HG02943 (cell line): ENCODE measurements around the gene ALK.

Source experiments
- ATAC-seq: cut with Tn5 transposase; IDR thresholded peaks from one replicate; pipeline ENCODE4 v1.9.1; 2021; ENCODE audit warnings: mild to moderate bottlenecking, low read depth, moderate library complexity; ENCODE audit not compliant: unreplicated experiment

ALK gene

DNA sequence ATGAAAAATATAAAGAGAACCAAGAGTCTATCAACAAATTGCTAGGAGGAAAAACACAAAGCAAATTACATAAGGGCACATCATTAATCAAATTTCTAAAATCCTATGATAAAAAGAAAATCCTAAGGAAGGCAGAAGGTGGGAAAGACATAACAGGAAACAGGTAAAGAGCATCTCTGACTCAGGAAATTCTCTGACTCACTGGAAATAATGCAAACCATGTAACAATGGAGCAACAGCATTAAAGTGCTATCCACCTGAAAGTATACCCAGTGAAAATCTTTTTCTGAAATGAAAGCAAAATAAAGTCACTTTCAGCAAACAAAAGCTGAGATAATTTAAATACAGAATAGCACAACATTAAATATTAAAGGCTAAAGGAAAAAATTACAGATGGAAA lies 10.9 kb downstream of the ALK start:
- no peak for ATAC-seq

DNA sequence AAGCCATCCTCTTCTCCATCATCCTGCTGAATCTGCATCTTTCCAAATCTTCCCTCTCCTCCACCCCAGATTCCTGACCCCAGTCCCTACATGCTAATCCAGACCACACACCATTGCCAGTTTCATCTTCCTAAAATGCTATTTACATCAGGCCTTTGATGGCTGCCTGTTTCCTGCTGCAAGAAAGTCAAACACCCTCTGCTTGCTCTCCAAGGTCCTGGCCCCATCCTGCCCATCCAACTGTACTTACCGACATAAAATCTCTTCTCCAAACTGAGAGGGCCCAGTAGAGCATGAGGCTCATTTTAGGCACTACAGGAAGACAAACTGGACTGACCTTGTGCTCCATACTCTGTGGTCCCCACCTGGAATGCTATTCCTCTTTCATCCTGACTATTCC lies 19.0 kb downstream of the ALK start:
- ATAC-seq: no peak

DNA sequence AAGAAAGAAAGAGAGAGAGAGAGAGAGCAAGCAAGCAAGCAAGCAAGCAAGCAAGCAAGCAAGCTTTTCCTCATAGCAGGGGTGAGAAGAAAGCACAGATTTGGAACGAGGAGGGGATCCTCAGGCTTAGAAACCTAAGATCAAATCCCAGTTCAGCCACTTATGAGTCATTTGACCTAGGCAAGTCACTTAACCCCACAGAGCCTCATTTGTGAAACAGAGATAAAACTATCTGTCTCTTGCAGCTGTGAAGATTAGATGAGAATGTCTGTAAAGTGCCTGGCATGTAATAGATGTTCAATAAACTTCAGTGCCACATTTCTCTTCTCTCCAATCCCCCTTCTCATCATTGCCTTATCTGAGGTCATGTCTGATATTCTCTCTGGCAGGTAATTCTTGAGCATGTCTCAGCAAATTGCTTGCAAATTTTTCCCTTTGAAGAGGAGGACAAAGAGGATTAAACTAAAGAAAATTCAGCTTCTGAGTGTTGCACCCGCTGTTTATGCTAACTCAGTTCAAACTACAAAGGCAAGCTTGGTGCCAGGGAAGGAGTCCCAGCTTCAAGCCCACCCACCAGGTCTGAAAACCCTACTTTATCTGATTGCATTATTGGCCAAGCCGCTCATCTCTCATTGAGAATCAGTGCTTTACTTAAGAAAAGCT lies 20.3 kb downstream of the ALK start:
- no peak for ATAC-seq

DNA sequence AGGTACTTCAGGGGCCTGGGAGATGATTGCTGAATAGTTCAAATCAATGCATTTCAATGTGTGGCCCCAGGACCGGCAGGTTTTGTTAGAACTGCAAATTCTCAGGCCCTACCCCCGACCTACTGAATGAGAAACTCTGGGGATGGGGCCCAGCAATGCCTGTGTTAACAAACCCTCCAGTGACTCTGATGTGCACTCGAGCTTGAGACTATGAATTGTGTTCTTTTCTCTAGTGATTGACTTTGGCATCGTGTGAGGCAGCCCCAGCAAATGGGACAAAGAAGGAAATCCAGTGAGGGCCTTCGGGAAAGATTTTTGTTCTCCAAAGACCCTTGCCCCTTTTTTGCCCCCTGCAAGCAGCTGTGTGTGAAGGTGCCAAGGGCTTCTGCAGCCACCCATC lies 22.4 kb downstream of the ALK start:
- no peak for ATAC-seq

DNA sequence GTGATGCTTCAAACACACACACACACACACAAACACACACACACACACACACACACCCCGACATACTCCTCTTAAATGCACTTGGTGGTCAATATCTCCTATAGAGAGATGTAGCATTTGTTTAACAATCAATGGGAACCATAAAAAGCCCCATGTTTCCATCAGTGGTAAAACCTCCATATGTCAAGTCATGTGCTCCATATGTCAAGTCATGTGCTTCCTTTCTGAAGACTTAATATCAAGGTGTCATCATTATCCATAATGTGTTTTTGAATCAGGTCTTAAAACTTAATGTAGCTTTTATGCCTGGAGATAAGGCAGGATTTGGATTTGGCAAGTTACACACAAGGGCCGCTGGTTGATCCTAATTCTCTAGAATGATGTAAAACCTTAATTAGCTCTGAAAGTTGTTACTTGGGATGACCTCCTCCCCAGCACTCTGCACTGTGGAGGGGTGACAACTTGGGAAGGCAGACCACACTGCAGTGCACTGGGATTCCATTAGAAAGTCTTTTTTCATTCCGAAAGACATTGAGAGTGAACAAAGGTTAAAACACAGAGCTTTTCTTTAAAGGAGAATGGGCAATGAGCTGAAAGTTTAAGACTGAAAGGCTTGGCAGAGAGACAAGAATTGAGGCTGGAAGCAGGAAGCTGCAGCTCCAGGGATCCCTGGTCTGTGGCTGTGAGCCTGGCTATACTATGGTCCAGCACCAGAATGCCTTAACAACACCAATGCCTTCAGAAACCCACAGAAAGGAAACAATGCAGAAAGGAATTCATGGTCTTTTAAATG lies 26.4 kb downstream of the ALK start:
- ATAC-seq: no peak

DNA sequence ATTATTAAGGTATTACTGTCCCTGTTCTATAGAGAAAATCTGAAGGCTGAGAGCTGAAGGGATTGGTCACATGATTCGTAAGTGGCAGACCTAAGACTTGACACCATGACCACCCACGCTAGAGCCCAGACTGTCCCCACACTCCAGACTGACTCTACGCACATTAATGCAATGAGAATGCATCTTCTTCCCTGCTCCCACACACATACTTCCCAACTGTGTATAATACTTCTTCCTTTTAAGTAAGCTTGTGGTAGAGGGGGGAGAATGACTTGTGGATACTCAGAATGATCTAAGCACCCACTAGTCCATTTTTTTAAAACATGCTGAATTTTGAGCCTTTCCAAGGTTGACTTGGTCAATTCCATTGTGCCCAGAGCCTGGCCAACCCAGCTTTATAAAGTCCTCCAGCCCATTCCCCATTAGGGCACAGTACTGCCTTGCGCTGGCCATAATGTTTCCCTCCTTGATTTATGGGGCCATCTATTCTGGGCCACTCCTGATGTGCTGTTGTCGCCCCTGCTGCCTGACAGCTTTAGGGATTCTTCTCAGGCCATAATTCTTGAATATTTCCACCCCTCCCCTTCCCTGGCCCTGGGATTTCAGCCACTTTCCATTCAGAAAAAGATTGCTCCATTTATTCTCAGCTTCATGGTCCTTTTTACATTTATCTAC lies 28.7 kb downstream of the ALK start:
- ATAC-seq: no peak

DNA sequence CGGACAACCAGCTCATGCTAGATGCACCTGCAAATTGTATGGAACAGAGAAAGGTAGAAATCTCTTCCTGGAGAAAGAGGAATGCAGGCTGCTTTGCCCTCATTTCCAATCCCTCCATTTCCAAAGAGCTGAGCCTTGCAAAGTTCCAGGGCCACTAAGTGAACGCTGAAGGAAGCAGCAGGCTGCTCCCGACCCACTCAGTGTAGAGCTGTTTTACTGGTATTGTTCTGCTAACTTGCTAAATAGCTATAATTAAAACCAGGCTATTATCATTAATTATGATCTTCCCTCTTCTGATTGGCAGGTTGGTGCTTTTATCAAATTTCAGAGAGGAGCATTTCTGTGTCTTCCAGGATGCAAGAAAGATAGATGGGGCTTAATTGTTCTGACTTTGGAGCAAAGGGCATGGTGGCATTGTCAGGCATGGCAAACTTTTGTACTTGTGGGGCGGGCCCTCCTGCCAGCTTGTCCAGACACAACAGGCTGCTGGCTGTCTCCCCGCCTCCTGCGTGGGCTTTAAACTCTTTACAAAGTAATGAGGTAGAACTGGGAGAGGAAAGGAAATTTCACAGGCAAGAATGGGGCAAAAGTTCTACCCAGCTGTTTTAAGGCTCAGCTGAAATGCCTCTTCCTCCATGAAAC lies 40.2 kb downstream of the ALK start:
- ATAC-seq: no peak

DNA sequence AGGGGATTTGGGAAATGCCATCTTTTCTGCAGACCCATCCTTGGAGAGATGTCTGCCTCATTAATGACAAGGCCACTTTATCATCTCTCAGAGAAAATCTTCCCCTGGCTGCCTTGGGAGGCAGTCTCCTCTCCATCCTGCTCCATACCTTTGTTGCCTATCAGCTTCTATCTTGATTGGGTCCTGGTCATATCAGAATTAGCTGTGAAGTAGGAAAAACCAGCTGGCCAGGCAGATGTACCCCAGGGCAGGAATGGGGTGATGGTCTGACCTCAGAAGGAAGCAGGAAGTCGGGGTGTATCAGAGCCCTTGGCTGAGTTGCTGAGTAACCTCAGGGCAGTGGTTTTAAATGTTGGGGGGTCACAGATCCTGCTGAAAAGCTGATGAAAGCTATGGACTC lies 41.3 kb downstream of the ALK start:
- no peak for ATAC-seq

DNA sequence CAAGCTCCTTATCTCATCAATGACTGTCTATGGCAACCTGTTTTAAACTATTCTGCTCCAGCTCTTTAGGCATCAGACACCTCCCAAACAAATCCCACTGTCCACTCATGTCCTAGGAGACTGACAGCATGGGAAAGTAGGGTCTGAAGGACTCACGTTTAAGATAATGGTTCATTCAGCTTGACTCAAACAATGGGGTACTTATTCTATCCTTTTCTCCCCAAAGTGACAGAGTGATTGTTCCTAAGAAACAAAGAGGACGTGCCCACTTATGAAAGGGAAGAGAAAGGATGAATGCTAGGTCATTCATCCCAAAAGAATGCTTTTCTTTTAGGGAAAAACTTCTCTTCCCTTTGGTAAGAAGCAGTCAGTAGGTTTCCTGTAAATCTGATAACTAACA lies 41.9 kb downstream of the ALK start:
- no peak for ATAC-seq

DNA sequence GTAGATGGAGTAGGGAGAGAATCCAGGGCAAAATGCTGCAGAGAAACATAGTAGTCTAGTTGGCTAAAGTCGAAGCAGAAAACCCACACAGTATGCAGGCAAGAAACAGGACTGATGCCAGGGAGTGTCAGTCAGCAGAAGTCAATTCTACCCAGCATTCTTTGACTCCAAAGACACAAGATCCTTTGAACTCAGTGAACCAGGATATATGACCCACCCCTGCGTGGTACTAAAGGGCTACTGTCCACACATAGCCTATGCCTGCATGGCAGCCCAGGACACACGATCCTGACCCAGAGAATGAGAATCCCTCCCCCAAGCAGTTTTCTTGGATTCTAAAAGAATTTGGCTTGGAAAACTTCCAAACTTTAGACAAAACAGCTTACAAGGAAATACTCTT lies 42.5 kb downstream of the ALK start:
- ATAC-seq: no peak

DNA sequence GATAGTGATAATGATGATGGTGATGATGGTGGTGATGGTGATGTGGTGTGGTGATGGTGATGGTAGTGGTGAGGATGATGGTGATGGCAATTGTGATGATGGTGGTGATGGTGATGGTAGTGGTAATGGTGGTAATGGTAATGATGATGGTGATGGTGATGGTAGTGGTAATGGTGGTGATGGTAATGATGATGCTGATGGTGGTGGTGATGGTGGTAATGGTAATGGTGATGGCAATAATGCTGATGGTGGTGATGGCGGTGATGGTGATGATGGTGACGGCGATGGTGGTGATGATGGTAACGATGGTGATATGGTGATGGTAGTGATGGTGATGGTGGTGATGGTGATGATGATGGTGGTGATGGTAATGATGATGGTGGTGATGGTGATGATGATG lies 45.0 kb downstream of the ALK start:
- no peak for ATAC-seq

DNA sequence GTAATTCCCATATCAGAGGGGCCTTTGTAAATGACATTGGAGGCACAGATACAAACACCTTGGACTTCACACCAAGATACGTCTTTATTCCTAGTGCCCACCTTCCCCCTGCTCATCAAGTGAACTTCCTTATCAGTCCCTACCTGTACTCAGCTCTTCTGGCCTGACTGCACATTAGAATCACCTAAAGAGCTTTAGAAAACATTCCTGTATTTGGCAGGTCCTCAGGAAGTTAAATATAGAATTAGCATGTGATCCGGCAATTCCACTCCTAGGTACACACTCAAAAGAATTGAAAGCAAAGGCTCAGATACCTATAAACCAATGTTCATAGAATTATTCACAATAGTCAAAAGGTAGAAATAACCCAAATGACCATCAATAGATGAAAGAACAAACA lies 46.6 kb downstream of the ALK start:
- ATAC-seq: no peak

DNA sequence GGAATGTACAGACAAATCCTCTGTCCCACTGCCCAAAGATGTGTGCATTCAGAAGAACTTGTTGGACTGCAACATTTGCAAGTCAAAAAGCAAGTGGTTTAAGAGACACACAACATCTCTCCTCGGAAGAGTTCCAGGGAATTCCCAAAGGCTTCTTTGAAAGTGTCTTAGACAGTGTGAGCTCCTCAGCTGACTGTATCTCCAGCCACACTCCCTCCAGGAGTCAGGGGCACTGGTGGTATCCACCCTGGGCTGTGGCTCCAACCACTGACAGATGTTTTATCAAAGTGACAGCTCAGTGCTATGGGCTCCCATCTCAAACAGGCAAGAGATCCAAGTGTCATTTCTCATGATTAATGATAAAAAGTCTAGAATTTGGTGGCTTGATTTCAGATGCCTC lies 48.5 kb downstream of the ALK start:
- no peak for ATAC-seq

DNA sequence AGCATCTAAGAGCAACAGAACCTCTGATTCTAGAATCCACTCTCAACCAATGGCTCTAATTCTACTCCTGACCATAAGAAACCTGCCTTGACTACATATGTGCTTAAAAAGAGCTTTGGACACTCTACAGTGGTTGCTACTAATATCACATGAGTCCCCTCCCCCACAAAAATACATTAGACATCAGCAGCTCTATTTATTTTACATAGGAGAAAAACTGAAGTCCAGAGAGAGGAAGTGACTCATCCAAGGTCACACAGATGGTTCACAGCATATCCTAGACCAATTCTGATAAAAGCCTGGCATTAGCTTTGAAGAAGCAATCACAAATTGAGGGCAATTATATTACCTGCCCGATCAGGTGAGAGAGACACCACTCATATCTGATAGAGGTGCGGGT lies 49.8 kb downstream of the ALK start:
- no peak for ATAC-seq

DNA sequence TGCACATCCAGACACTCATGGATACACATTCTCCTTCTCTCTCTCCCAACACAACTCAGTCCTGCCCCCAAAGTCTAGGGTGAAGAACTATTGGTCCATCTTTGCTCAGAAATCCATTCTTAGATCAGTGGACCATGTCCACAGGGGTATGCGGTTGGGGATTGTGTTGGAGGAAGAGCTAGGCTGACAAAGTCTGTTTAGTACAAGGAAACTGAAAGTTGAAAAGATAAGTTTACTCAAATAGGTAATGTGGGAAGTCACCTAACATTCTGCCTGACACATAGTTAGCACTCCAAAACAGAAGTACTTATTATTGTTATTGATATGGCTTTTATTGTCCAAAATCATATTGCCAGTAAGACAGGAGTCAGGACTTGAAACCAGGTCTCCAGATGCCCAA lies 55.9 kb downstream of the ALK start:
- ATAC-seq: no peak

DNA sequence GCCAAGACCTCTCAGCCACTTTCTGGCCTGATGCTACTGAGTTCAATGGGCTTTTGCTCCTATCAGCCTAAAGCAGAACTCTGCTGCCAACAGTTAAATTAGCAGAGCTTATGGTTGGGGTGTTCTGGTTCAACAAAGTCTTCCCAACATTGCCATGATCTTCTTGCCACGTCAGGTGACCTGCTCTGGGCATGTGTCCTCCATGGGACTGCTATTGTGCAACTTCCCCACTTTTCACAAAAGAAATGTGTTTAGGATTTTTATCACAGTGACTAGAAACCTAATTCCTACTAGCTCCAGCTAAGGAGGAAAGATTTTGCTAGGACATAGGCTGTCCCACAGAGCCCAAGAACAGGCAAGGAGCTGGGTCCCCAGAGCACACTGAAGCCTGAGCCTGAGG lies 56.4 kb downstream of the ALK start:
- no peak for ATAC-seq

DNA sequence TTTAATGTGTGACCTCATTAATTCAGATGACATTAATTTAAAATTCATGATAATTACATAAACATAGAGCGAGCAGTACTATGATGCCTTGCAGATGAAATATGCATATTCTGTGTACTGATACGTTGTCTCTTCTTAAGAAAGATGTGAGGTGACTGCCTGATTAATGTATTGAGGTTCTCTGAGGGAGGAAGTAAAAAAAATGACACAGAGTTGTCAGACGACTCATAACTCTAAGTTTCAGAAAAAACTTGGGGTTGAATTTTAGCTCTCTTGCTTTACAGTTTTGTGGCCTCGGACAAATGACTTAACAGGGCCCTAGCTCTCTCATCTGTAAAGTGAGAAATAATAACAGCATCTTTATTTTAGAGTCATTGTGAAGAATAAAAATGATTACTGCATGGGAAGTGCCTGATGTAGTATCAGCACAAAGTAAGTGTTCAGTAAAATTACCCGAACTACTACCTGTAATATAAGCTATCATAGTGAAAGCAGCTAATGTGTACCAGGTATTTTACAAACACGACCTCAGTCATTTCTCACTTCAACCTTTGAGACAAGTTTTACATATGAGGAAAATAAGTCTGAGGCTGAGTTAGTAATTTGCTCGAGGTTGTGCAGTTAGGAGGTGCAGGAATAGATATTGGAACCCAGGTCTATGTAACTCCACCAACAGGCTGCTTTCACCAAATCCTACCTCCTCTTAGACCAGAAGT lies 65.3 kb downstream of the ALK start:
- no peak for ATAC-seq

DNA sequence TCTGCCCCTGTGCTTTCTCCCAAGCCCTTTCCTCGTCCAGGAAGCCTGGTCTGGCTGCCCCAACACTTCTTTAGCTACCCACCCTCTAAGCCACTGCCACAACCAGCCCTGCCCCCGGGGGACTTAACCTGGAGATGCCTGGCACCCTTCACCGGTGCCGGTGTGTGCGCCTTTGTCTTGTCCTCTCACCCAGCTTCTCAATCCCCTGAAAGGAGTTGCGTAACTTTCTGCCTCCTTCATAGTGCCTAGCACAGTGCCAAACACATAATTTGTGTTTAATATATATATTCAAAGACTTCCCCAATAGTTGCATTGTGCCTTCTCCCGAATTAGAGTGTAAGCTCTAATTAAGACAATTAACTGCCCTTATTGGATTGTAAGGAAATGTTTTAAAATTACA lies 70.6 kb downstream of the ALK start:
- ATAC-seq: no peak

DNA sequence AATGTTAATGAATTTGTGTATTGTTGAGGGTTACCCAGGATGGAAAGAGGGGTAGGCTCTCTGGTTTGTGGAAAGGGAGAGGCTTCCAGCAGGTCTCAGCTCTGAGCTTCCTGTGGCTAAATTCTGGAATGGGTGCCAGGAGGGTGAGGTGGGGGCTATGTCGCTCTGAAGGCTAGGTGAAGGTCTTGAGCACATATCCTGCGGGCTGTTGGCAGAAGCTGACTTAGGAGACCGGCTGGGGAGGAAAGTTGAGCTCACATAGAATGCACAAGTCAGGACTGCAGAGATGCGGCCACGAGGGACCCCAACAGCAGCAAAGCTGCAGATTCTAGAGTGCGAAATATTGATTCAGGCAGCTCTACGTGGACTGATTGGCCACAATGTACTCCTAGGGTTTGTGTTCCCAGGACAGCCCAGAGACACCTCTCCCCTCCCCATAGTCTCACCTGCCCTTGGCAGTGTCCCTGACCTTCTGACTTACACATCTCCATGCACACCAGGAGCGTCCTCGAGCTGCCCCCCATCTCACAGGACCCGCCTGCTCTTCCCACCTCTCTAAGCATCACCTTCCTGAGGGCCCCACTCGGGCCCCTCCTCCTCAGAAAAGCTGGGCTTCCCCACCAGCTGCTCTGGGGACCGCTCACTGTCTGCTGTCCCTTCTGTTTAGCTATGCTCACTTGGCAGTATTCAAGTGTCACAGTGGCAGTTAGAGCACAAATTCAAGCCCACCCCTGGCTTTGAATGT lies 72.6 kb downstream of the ALK start:
- ATAC-seq: no peak

DNA sequence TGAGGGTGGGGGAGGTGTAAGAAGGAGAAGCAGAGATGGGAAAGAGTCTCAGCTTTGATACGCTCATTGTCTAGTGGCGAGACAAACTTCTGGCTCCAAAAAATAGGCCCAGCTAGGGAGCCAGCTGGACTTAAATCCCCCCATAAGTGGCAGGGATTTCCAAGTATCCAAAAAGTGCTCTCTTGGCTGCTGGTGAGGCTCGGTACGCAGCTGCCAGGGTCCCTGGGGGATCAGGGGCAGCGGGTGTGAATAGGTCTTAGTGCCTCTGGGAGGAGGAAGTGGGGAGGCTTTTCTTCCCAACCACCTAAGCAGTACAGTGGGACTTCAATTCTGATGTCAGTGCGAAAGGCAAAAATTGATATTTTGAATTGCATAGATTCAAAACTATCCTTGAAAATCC lies 73.5 kb downstream of the ALK start:
- no peak for ATAC-seq
